Measurements from ENCODE around the gene GRID2. TPM values are rescaled to one million over a fixed set of nuclear protein-coding genes. Genes with fewer than 3 reads are reported as not detected.

GRID2 gene
- polyA plus RNA-seq, 1 donor (not counting 4 experiments of a cell fraction or from before 2014, with no cell fraction given): not detected

DNA sequence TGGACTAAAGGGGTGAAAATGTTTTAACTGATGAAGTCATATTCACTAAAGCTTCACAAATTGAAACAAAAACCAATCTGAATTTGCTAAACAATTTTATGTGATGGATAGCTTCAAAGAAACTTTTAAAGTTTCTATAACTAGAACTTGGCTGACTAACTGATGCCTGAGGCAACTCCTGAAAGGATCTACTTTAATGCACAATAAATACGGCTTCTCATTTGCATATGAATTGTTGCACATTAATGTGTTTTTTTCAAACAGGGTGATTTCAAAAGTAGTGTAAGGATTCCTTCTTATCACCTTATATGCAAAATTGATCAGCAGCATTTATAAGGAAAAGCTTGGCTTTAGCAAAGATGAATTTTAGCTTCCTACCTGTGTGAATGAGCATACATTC, 1466.4 kb downstream of the GRID2 start:
- Histone ChIP-seq H3K4me1 (ENCODE audit: control insufficient read depth, extremely low read depth, insufficient read depth, low read length) (no peaks in the 10 kb centered on the region), H3K27ac (ENCODE audit: control insufficient read depth, insufficient read depth, low read length) (no peak overlapping the region), H3K36me3 (ENCODE audit: control insufficient read depth in 2 of 2, extremely low read depth in 1 of 2, insufficient read depth in 2 of 2, low read length in 2 of 2) (no peaks in the 10 kb centered on the region), H3K9ac (ENCODE audit: control insufficient read depth, extremely low read depth, insufficient read depth, low read length) (no peak overlapping the region), H3K79me2 (ENCODE audit: control insufficient read depth, insufficient read depth, low read length) (no peaks in the 10 kb centered on the region), H3K4me2 (ENCODE audit: control insufficient read depth, extremely low read depth, insufficient read depth, low read depth, low read length) (no peak overlapping the region), H3K27me3 (ENCODE audit: control insufficient read depth, extremely low read depth, insufficient read depth, low read length) (no peaks in the 10 kb centered on the region), H3K9me1 (ENCODE audit: control insufficient read depth, extremely low read depth, insufficient read depth, low read length) (no peaks in the 10 kb centered on the region), H4K20me1 (ENCODE audit: control insufficient read depth, extremely low read depth, insufficient read depth, low read length) (no peaks in the 10 kb centered on the region), H3K4me3 (ENCODE audit: control insufficient read depth in 2 of 3, extremely low read depth in 1 of 3, insufficient read depth in 2 of 3, low read depth in 1 of 3, low read length in 3 of 3) (no peak overlapping the region), H2AFZ (ENCODE audit: control insufficient read depth, low read length) (no peak overlapping the region), H3K9me3 (ENCODE audit: control insufficient read depth, low read depth, low read length) (no peaks in the 10 kb centered on the region)
- dilution Hi-C loops (cut with MboI; ENCODE audit: extremely low pct_ligation_motif_present, low sequenced_read_pairs): no loop called here
- DNase-seq (ENCODE audit: low read depth, low spot score): no peak
- no peak for FAIRE-seq
- TF ChIP-seq EZH2 (IDR thresholded peaks at IDR 0.05; ENCODE audit: low read length): no peak
- TF ChIP-seq, protein P1, sequence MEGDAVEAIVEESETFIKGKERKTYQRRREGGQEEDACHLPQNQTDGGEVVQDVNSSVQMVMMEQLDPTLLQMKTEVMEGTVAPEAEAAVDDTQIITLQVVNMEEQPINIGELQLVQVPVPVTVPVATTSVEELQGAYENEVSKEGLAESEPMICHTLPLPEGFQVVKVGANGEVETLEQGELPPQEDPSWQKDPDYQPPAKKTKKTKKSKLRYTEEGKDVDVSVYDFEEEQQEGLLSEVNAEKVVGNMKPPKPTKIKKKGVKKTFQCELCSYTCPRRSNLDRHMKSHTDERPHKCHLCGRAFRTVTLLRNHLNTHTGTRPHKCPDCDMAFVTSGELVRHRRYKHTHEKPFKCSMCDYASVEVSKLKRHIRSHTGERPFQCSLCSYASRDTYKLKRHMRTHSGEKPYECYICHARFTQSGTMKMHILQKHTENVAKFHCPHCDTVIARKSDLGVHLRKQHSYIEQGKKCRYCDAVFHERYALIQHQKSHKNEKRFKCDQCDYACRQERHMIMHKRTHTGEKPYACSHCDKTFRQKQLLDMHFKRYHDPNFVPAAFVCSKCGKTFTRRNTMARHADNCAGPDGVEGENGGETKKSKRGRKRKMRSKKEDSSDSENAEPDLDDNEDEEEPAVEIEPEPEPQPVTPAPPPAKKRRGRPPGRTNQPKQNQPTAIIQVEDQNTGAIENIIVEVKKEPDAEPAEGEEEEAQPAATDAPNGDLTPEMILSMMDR (optimal IDR thresholded peaks at IDR 0.05 in 1 of 3, IDR thresholded peaks at IDR 0.05 in 1 of 3, conservative IDR thresholded peaks at IDR 0.05 in 1 of 3; ENCODE audit: extremely low read depth in 1 of 3, insufficient read depth in 2 of 3, low read length in 3 of 3): no peak

DNA sequence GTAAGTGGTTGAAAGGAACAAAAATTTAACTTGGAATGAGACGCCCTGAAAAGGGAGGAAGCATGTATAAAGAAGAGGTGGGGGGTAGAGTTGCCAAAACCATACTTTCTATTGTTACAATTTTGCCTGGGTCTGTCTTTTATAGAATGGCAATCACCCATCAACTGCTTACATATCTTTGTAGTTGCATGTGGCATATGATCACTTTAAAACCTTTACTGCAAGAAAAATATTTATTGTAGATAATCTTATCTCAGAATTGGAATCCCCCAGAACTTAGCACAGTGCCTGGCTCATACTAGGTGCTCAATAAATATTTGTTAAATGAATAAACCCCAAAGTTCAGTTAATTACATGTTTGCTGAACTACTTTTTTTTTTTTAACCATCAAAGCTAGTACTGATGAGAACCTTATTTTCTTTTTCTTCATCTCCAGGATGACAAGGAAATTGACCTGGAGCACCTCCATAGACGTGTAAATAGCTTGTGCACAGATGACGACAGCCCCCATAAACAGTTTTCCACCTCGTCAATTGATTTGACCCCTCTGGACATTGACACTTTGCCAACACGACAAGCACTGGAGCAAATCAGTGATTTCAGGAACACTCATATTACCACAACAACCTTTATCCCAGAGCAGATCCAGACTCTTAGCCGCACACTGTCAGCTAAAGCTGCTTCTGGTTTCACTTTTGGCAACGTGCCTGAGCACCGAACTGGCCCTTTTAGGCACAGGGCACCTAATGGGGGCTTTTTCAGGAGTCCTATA, 1468.1 kb downstream of the GRID2 start:
- H3K79me2 ChIP-seq (ENCODE audit: control insufficient read depth, insufficient read depth, low read length): no peaks in the 10 kb centered on the region
- no peaks in the 10 kb centered on the region for H3K27me3 ChIP-seq (ENCODE audit: control insufficient read depth, extremely low read depth, insufficient read depth, low read length)
- no peak overlapping the region for H3K27ac ChIP-seq (ENCODE audit: control insufficient read depth, insufficient read depth, low read length)
- no peak overlapping the region for H3K4me3 ChIP-seq (ENCODE audit: control insufficient read depth in 2 of 3, extremely low read depth in 1 of 3, insufficient read depth in 2 of 3, low read depth in 1 of 3, low read length in 3 of 3)
- H2AFZ ChIP-seq (ENCODE audit: control insufficient read depth, low read length): no peak overlapping the region
- no peak for FAIRE-seq
- no peaks in the 10 kb centered on the region for H4K20me1 ChIP-seq (ENCODE audit: control insufficient read depth, extremely low read depth, insufficient read depth, low read length)
- TF ChIP-seq, protein P1 (optimal IDR thresholded peaks at IDR 0.05 in 1 of 3, IDR thresholded peaks at IDR 0.05 in 1 of 3, conservative IDR thresholded peaks at IDR 0.05 in 1 of 3; ENCODE audit: extremely low read depth in 1 of 3, insufficient read depth in 2 of 3, low read length in 3 of 3): no peak
- TF ChIP-seq EZH2 (IDR thresholded peaks at IDR 0.05; ENCODE audit: low read length): no peak
- H3K36me3 ChIP-seq (ENCODE audit: control insufficient read depth in 2 of 2, extremely low read depth in 1 of 2, insufficient read depth in 2 of 2, low read length in 2 of 2): no peaks in the 10 kb centered on the region
- H3K4me1 ChIP-seq (ENCODE audit: control insufficient read depth, extremely low read depth, insufficient read depth, low read length): peaks cover 10% of the 10 kb centered on the region
- no peaks in the 10 kb centered on the region for H3K9me3 ChIP-seq (ENCODE audit: control insufficient read depth, low read depth, low read length)
- no peak overlapping the region for H3K9ac ChIP-seq (ENCODE audit: control insufficient read depth, extremely low read depth, insufficient read depth, low read length)
- dilution Hi-C loops (cut with MboI; ENCODE audit: extremely low pct_ligation_motif_present, low sequenced_read_pairs): no loop called here
- no peak for DNase-seq (ENCODE audit: low read depth, low spot score)
- no peaks in the 10 kb centered on the region for H3K9me1 ChIP-seq (ENCODE audit: control insufficient read depth, extremely low read depth, insufficient read depth, low read length)
- no peak overlapping the region for H3K4me2 ChIP-seq (ENCODE audit: control insufficient read depth, extremely low read depth, insufficient read depth, low read depth, low read length)
